Prostate gland (tissue), 2 donors: ENCODE results near the gene AFMID. TPM values are rescaled to one million over a fixed set of nuclear protein-coding genes. Genes with fewer than 3 reads are reported as not detected.

Experiments
- DNase-seq: peaks from one replicate; pipeline ENCODE4 v3.0.0-alpha.2; 2019; ENCODE audit warnings: low spot score
- H3K27ac ChIP-seq, 2 donors: fragments of 200-600 bp; sonication (generic); 2 replicates each; pipeline ENCODE4 v1.5.1; 2017 to 2019
- H3K27me3 ChIP-seq: fragments of 200-600 bp; sonication (generic); replicated peaks from 2 replicates; pipeline ENCODE4 v1.5.1; 2019; ENCODE audit not compliant: insufficient read depth
- H3K36me3 ChIP-seq, 2 donors: fragments of 200-600 bp; sonication (generic); 1 replicate in 1 of 2; 2 replicates in 1 of 2; pipeline versions ENCODE4 v1.5.1 to v1.8.1; 2017 to 2019
- H3K4me1 ChIP-seq: fragments of 200-600 bp; sonication (generic); replicated peaks from 2 replicates; pipeline ENCODE4 v1.5.1; 2019
- H3K4me3 ChIP-seq, 2 donors: fragments of 200-600 bp; sonication (generic); 2 replicates each; pipeline ENCODE4 v1.5.1; 2017 to 2019
- H3K9me3 ChIP-seq: fragments of 200-600 bp; sonication (generic); 2 replicates; pipeline ENCODE4 v1.5.1; 2017
- CTCF ChIP-seq, 4 experiments: fragments of 200-600 bp in 2 of 4; fragments of 450-650 bp in 2 of 4; sonication (generic) in 2 of 4; IDR thresholded peaks; 1 replicate in 3 of 4; 2 replicates in 1 of 4; pipeline ENCODE4 v1.5.1; 2016 to 2019; ENCODE audit warnings: antibody characterized with exemption in 4 of 4, mild to moderate bottlenecking in 2 of 4, moderate library complexity in 2 of 4
- POLR2A ChIP-seq: fragments of 450-650 bp; IDR thresholded peaks from one replicate; pipeline ENCODE4 v1.6.1; 2016; ENCODE audit warnings: antibody characterized with exemption, mild to moderate bottlenecking
- POLR2AphosphoS5 ChIP-seq: sonication (generic); formaldehyde crosslinking; IDR thresholded peaks from one replicate; pipeline ENCODE4 v1.6.1; 2017; ENCODE audit warnings: antibody characterized with exemption
- WGBS: methylation state at CpG from one replicate; pipeline ENCODE4 v1.1.5; 2018; 5-methylcytosine and 5-hydroxymethylcytosine counted together
- intact Hi-C: fragments of 100-400 bp; cut with DNase I; formaldehyde crosslinking; loops from one replicate; pipeline ENCODE4 v1.14.2; 2022
- total RNA-seq, 2 donors: library from RNA; depleted of rRNA; stranded (reverse); fragments of >200 nt; gene quantifications; one replicate each; pipeline ENCODE4 v1.1.0, GENCODE V29; 2016

Gene AFMID
- total RNA-seq, 2 donors from 2014 or later, result 116 to 122 TPM

GRCh38 chr17:78226759-78227454 is 39.7 kb downstream of the AFMID start:
- intact Hi-C loops, result no loop called here
- no peak for TF ChIP-seq CTCF (IDR thresholded peaks at IDR 0.05)
- no peak for TF ChIP-seq POLR2AphosphoS5
- no peak for TF ChIP-seq POLR2A

GRCh38 chr17:78227455-78227916 is 40.3 kb downstream of the AFMID start:
- Histone ChIP-seq H3K36me3 (no peaks in the 10 kb centered on the region), H3K27me3 (no peaks in the 10 kb centered on the region), H3K4me3 (no peak overlapping the region), H3K9me3 (no peaks in the 10 kb centered on the region), H3K4me1 (no peaks in the 10 kb centered on the region), H3K27ac (no peak overlapping the region)
- intact Hi-C loops, result no loop called here
- 83% methylated on average over 5 of the region's 10 CpGs for WGBS
- DNase-seq, result no peak
- TF ChIP-seq POLR2AphosphoS5, result no peak
- TF ChIP-seq POLR2A, result no peak
- TF ChIP-seq CTCF (IDR thresholded peaks at IDR 0.05), result no peak

More at GRCh38 chr17:78226759-78227454, 39.7 kb downstream of the AFMID start:
- Histone ChIP-seq H3K27ac (no peak overlapping the region), H3K4me1 (no peaks in the 10 kb centered on the region), H3K36me3 (no peaks in the 10 kb centered on the region), H3K27me3 (no peaks in the 10 kb centered on the region), H3K9me3 (no peaks in the 10 kb centered on the region), H3K4me3 (no peak overlapping the region)
- WGBS, result 66% methylated on average over 17 of the region's 20 CpGs
- DNase-seq, result no peak

- no peak for TF ChIP-seq POLR2AphosphoS5
- no peak for TF ChIP-seq POLR2A
- no peak for TF ChIP-seq CTCF (IDR thresholded peaks at IDR 0.05)
- 80% methylated on average over 4 of the region's 4 CpGs for WGBS
- H3K36me3 ChIP-seq, result no peaks in the 10 kb centered on the region
- no peak overlapping the region for H3K27ac ChIP-seq
- H3K9me3 ChIP-seq, result no peaks in the 10 kb centered on the region
- no peaks in the 10 kb centered on the region for H3K27me3 ChIP-seq
- no peak for DNase-seq
- H3K4me3 ChIP-seq, result no peak overlapping the region
- H3K4me1 ChIP-seq, result no peaks in the 10 kb centered on the region
- intact Hi-C loops, result no loop called here
Measured at GRCh38 chr17:78228176-78228575, 41.0 kb downstream of the AFMID start.

GRCh38 chr17:78230252-78230962 is 43.2 kb downstream of the AFMID start:
- no peaks in the 10 kb centered on the region for H3K27me3 ChIP-seq
- H3K4me3 ChIP-seq, result no peak overlapping the region
- H3K36me3 ChIP-seq, result no peaks in the 10 kb centered on the region
- TF ChIP-seq POLR2AphosphoS5 (no peak), POLR2A (no peak), CTCF (IDR thresholded peaks at IDR 0.05) (no peak)
- no peaks in the 10 kb centered on the region for H3K4me1 ChIP-seq
- DNase-seq, result no peak
- no peaks in the 10 kb centered on the region for H3K9me3 ChIP-seq
- WGBS, result 61% methylated on average over 13 of the region's 13 CpGs
- intact Hi-C loops, result no loop called here
- no peak overlapping the region for H3K27ac ChIP-seq
